Hepatocyte (in vitro differentiated cells): ENCODE results near the gene EXOC4. TPM values are rescaled to one million over a fixed set of nuclear protein-coding genes. Genes with fewer than 3 reads are reported as not detected.

ENCODE experiments used
- DNase-seq: peaks from one replicate; pipeline ENCODE4 v3.0.0-alpha.2; 2016; ENCODE audit warnings: low spot score
- H2AFZ ChIP-seq: fragments of 200-600 bp; sonication (generic); 2 replicates; pipeline ENCODE4 v1.6.0; 2016; ENCODE audit warnings: antibody characterized with exemption, mild to moderate bottlenecking
- H3K27ac ChIP-seq: fragments of 200-600 bp; sonication (generic); 2 replicates; pipeline ENCODE4 v1.5.1; 2016; ENCODE audit warnings: mild to moderate bottlenecking
- H3K27me3 ChIP-seq: fragments of 200-600 bp; sonication (generic); 2 replicates; pipeline ENCODE4 v1.6.1; 2016
- H3K36me3 ChIP-seq: fragments of 200-600 bp; sonication (generic); replicated peaks from 2 replicates; pipeline ENCODE4 v1.5.1; 2016; ENCODE audit warnings: low read depth; ENCODE audit not compliant: insufficient read depth
- H3K4me1 ChIP-seq: fragments of 200-600 bp; sonication (generic); 2 replicates; pipeline ENCODE4 v1.5.1; 2016; ENCODE audit warnings: mild to moderate bottlenecking, moderate library complexity; ENCODE audit not compliant: insufficient read depth
- H3K4me2 ChIP-seq: fragments of 200-600 bp; sonication (generic); 2 replicates; pipeline ENCODE4 v1.6.0; 2016
- H3K4me3 ChIP-seq: fragments of 200-600 bp; sonication (generic); 2 replicates; pipeline ENCODE4 v1.5.1; 2016; ENCODE audit warnings: mild to moderate bottlenecking
- H3K79me2 ChIP-seq: fragments of 200-600 bp; sonication (generic); 2 replicates; pipeline ENCODE4 v1.6.0; 2017; ENCODE audit warnings: mild to moderate bottlenecking
- H3K9me2 ChIP-seq: fragments of 200-600 bp; sonication (generic); replicated peaks from 2 replicates; pipeline ENCODE4 v1.6.0; 2017; ENCODE audit warnings: mild to moderate bottlenecking; ENCODE audit not compliant: insufficient read depth
- H3K9me3 ChIP-seq: fragments of 200-600 bp; sonication (generic); 2 replicates; pipeline ENCODE4 v1.5.1; 2016; ENCODE audit warnings: low read depth, mild to moderate bottlenecking
- H4K20me1 ChIP-seq: fragments of 200-600 bp; sonication (generic); 2 replicates; pipeline ENCODE4 v1.6.0; 2016; ENCODE audit warnings: mild to moderate bottlenecking; ENCODE audit not compliant: insufficient read depth, poor library complexity, severe bottlenecking
- EZH2 ChIP-seq: fragments of 200-600 bp; sonication (generic); IDR thresholded peaks from 2 replicates; pipeline ENCODE4 v1.6.1; 2016; ENCODE audit warnings: antibody characterized with exemption, mild to moderate bottlenecking, borderline replicate concordance
- EZH2phosphoT487 ChIP-seq: fragments of 200-600 bp; sonication (generic); IDR thresholded peaks from one replicate; pipeline ENCODE4 v1.6.1; 2018; ENCODE audit warnings: antibody characterized with exemption, mild to moderate bottlenecking, low read depth, moderate library complexity; ENCODE audit not compliant: unreplicated experiment, severe bottlenecking
- WGBS: methylation state at CpG from one replicate; pipeline ENCODE4 v1.1.6; 2016; ENCODE audit warnings: low lambda C conversion rate; ENCODE audit errors: missing lambda C conversion rate; 5-methylcytosine and 5-hydroxymethylcytosine counted together
- polyA plus RNA-seq: library from polyadenylated mRNA; unstranded; fragments of >200 nt; fragmentation: Nextera tagmentation; extraction: Ambion mirVana; gene quantifications from 2 replicates; pipeline ENCODE4 v1.2.1, GENCODE V29; 2016
- total RNA-seq: library from RNA; depleted of rRNA; stranded (reverse); fragments of >200 nt; gene quantifications from 2 replicates; pipeline ENCODE4 v1.2.3, GENCODE V29; 2014
- TF ChIP-seq, protein P1 (sequence below): fragments of 200-600 bp; sonication (generic); IDR thresholded peaks from 2 replicates; pipeline ENCODE4 v1.5.1; 2016; ENCODE audit warnings: antibody characterized with exemption, mild to moderate bottlenecking; ENCODE audit not compliant: poor library complexity

Gene EXOC4
- total and polyA plus RNA-seq, 2 experiments from 2014 or later, result 34.8 to 56.1 TPM

DNA sequence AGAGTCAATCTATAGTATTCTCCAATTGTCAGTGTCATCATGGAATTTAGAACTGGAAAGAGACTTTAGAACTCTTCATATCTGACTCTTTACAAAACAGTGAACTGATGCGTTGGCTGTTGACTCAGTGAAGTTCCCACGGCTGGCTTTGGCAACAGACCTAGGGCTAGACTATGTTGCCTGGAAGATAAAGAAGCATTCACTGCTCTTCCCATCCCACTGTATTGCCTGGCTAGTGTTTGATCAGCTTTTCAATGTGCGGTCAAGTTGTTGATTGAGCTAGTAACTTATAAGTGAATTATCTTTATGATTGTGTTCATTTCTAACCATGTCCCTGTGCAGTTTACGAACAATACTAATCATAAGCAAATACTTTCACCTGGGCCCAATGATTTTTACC lies 508.6 kb downstream of the EXOC4 start:
- Histone ChIP-seq H3K36me3 (no peaks in the 10 kb centered on the region), H3K4me1 (no peaks in the 10 kb centered on the region), H3K9me3 (no peaks in the 10 kb centered on the region), H3K9me2 (no peaks in the 10 kb centered on the region), H3K27me3 (no peaks in the 10 kb centered on the region), H3K4me3 (no peak overlapping the region), H3K27ac (no peak overlapping the region), H2AFZ (no peak overlapping the region), H4K20me1 (no peaks in the 10 kb centered on the region), H3K79me2 (no peaks in the 10 kb centered on the region), H3K4me2 (no peak overlapping the region)
- TF ChIP-seq, protein P1, sequence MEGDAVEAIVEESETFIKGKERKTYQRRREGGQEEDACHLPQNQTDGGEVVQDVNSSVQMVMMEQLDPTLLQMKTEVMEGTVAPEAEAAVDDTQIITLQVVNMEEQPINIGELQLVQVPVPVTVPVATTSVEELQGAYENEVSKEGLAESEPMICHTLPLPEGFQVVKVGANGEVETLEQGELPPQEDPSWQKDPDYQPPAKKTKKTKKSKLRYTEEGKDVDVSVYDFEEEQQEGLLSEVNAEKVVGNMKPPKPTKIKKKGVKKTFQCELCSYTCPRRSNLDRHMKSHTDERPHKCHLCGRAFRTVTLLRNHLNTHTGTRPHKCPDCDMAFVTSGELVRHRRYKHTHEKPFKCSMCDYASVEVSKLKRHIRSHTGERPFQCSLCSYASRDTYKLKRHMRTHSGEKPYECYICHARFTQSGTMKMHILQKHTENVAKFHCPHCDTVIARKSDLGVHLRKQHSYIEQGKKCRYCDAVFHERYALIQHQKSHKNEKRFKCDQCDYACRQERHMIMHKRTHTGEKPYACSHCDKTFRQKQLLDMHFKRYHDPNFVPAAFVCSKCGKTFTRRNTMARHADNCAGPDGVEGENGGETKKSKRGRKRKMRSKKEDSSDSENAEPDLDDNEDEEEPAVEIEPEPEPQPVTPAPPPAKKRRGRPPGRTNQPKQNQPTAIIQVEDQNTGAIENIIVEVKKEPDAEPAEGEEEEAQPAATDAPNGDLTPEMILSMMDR, result no peak
- TF ChIP-seq EZH2 (no peak), EZH2phosphoT487 (no peak)
- DNase-seq, result no peak
- 64% methylated on average over 4 of the region's 4 CpGs for WGBS

DNA sequence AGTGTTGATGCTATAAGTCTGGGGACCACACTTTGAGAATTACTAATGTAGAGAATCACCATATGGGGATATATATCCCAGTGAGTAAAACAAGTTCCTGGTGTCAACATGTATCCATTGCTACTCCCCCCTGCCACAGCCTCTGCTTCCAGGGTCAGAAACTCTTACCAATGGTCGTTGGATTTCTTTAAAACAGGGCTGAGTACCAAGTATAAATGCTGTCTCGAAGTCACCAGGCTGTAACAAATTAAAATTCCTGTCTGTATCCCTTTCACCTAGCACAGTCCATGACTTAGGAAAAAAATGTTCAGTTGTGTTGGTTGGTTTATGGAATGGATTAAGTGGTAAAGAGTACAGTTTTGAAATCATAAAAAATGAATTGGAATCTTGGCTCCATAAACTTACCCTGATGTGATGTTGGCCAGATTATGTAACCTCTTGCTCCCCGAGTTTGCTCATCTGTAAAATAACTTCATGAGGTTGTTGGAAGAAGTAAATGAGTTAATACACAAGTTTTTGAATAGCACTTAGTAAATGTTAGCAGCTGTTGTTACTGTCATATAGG lies 510.3 kb downstream of the EXOC4 start:
- H3K9me3 ChIP-seq, result no peaks in the 10 kb centered on the region
- H3K27ac ChIP-seq, result no peak overlapping the region
- DNase-seq, result no peak
- no peaks in the 10 kb centered on the region for H3K79me2 ChIP-seq
- H4K20me1 ChIP-seq, result no peaks in the 10 kb centered on the region
- H3K9me2 ChIP-seq, result no peaks in the 10 kb centered on the region
- no peak overlapping the region for H3K4me2 ChIP-seq
- H3K4me3 ChIP-seq, result no peak overlapping the region
- WGBS, result 70% methylated on average over 3 of the region's 3 CpGs
- no peaks in the 10 kb centered on the region for H3K36me3 ChIP-seq
- TF ChIP-seq EZH2 (no peak), EZH2phosphoT487 (no peak)
- TF ChIP-seq, protein P1, result no peak
- H2AFZ ChIP-seq, result no peak overlapping the region
- H3K27me3 ChIP-seq, result no peaks in the 10 kb centered on the region
- no peaks in the 10 kb centered on the region for H3K4me1 ChIP-seq

DNA sequence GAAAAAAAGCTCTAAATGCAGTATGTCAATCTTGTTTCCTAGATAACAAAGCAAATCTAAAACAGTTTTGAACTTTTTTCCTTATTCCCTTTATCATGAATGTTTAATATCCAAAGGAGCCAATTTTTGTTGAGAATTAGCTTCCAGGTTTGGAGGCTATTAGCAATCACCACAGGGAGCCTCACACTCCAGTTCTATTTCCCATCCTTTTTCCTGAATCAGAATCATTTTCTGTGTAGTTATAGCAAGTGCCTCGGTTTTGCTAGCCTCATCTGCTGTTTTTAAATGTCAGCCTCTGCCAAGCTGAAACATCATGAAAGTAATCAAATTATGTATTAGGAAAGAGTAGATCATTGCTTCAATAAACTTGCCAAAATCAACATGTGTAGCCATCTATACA lies 516.8 kb downstream of the EXOC4 start:
- Histone ChIP-seq H3K9me2 (no peaks in the 10 kb centered on the region), H3K4me3 (no peak overlapping the region), H3K27ac (no peak overlapping the region), H3K4me1 (peaks cover 15% of the 10 kb centered on the region), H2AFZ (no peak overlapping the region), H3K4me2 (no peak overlapping the region), H3K27me3 (no peaks in the 10 kb centered on the region), H3K79me2 (no peaks in the 10 kb centered on the region), H3K36me3 (no peaks in the 10 kb centered on the region), H3K9me3 (no peaks in the 10 kb centered on the region), H4K20me1 (no peaks in the 10 kb centered on the region)
- no peak for DNase-seq
- TF ChIP-seq EZH2phosphoT487 (no peak), EZH2 (no peak)
- TF ChIP-seq, protein P1, result no peak
- WGBS, result 93% methylated on average over 1 of the region's 1 CpG
